HepG2 (cell line): ENCODE results near the gene ACAP1. TPM values are rescaled to one million over a fixed set of nuclear protein-coding genes. Genes with fewer than 3 reads are reported as not detected.
A peak's percentile ranks its signal among the peaks of the same experiment; 100 is the strongest.

Experiments
- ERF ChIP-seq: IDR thresholded peaks from 2 replicates; pipeline ENCODE4 v1.6.1; 2018; ENCODE audit warnings: missing biosample characterization, missing genetic modification reagents
- LCORL ChIP-seq, 2 experiments: fragments of 450-650 bp in 1 of 2; sonication (generic) in 1 of 2; formaldehyde crosslinking in 1 of 2; IDR thresholded peaks; 2 replicates each; pipeline versions ENCODE4 v1.5.0 to v1.6.1; 2017 to 2020; ENCODE audit warnings: antibody characterized with exemption in 1 of 2, missing genetic modification reagents in 1 of 2
- MBD4 ChIP-seq: IDR thresholded peaks from 2 replicates; pipeline ENCODE4 v1.6.1; 2012; ENCODE audit warnings: low read length, inconsistent platforms, borderline replicate concordance
- PLSCR1 ChIP-seq: sonication (generic); formaldehyde crosslinking; IDR thresholded peaks from 2 replicates; pipeline ENCODE4 v1.5.0; 2020; ENCODE audit warnings: missing genetic modification reagents, mild to moderate bottlenecking, borderline replicate concordance
- RBFOX2 ChIP-seq: fragments of 200-400 bp; formaldehyde crosslinking; IDR thresholded peaks from 2 replicates; pipeline ENCODE4 v1.6.1; 2017; ENCODE audit warnings: low read depth, mild to moderate bottlenecking, low read length
- SNAPC2 ChIP-seq: sonication (generic); formaldehyde crosslinking; IDR thresholded peaks from 2 replicates; pipeline ENCODE4 v1.8.1; 2022; ENCODE audit warnings: mild to moderate bottlenecking, missing genetic modification reagents
- TEAD3 ChIP-seq: optimal IDR thresholded peaks from 2 replicates; pipeline ENCODE3; 2016; ENCODE audit warnings: borderline replicate concordance
- ZNF18 ChIP-seq: sonication (generic); formaldehyde crosslinking; IDR thresholded peaks from 2 replicates; pipeline ENCODE4 v1.8.0; 2022; ENCODE audit warnings: mild to moderate bottlenecking, missing genetic modification reagents; ENCODE audit not compliant: insufficient replicate concordance
- ZNF557 ChIP-seq: sonication (generic); formaldehyde crosslinking; IDR thresholded peaks from 2 replicates; pipeline ENCODE4 v1.4.0; 2020; ENCODE audit warnings: missing genetic modification reagents
- ZSCAN29 ChIP-seq: sonication (generic); formaldehyde crosslinking; conservative IDR thresholded peaks from 2 replicates; pipeline ENCODE4 v1.4.0; 2020; ENCODE audit warnings: mild to moderate bottlenecking, missing genetic modification reagents
- polyA plus RNA-seq, 8 experiments: library from polyadenylated mRNA; depleted of rRNA in 3 of 8; stranded (reverse) in 7 of 8; unstranded in 1 of 8; fragments of >200 nt; fragmentation: Illumina TruSeq in 4 of 8; extraction: Trizol in 4 of 8; gene quantifications; 2 replicates each; pipeline versions ENCODE4 v1.2.1 to v1.2.3, GENCODE V29; 2011 to 2016; ENCODE audit warnings: low read depth in 4 of 8, missing spikeins in 1 of 8, mixed read lengths in 1 of 8; ENCODE audit not compliant: insufficient read depth in 1 of 8
- total RNA-seq, 5 experiments: library from RNA; depleted of rRNA; stranded (reverse); fragments of >200 nt; fragmentation: Illumina TruSeq; extraction: Trizol; gene quantifications; 2 replicates each; pipeline ENCODE4 v1.2.3, GENCODE V29; 2016; ENCODE audit warnings: low read depth in 1 of 5
- TF ChIP-seq, protein P1 (sequence below): sonication (generic); formaldehyde crosslinking; conservative IDR thresholded peaks from 2 replicates; pipeline ENCODE4 v1.4.0; 2020; ENCODE audit warnings: missing genetic modification reagents
- TF ChIP-seq, protein P2 (sequence below): sonication (generic); formaldehyde crosslinking; IDR thresholded peaks from 2 replicates; pipeline ENCODE4 v1.8.1; 2023; ENCODE audit warnings: mild to moderate bottlenecking, missing genetic modification reagents
- TF ChIP-seq, protein P3 (sequence below): sonication (generic); formaldehyde crosslinking; IDR thresholded peaks from 2 replicates; pipeline ENCODE4 v1.4.0; 2020; ENCODE audit warnings: missing genetic modification reagents
- TF ChIP-seq, protein P4 (sequence below): sonication (generic); formaldehyde crosslinking; IDR thresholded peaks from 2 replicates; pipeline ENCODE4 v1.9.0; 2021; ENCODE audit warnings: missing genetic modification reagents, borderline replicate concordance
- TF ChIP-seq, protein P5 (sequence below), 2 experiments: fragments of 450-650 bp in 1 of 2; sonication (generic) in 1 of 2; formaldehyde crosslinking; IDR thresholded peaks; 2 replicates each; pipeline versions ENCODE4 v1.5.0 to v1.8.0; 2020 to 2022; ENCODE audit warnings: mild to moderate bottlenecking in 1 of 2, missing genetic modification reagents in 1 of 2

The ACAP1 gene
- total and polyA plus RNA-seq, 2 of the 13 experiments (the other 11 are each of a cell fraction or from before 2014, with no cell fraction given): 1.3 to 2.5 TPM

DNA sequence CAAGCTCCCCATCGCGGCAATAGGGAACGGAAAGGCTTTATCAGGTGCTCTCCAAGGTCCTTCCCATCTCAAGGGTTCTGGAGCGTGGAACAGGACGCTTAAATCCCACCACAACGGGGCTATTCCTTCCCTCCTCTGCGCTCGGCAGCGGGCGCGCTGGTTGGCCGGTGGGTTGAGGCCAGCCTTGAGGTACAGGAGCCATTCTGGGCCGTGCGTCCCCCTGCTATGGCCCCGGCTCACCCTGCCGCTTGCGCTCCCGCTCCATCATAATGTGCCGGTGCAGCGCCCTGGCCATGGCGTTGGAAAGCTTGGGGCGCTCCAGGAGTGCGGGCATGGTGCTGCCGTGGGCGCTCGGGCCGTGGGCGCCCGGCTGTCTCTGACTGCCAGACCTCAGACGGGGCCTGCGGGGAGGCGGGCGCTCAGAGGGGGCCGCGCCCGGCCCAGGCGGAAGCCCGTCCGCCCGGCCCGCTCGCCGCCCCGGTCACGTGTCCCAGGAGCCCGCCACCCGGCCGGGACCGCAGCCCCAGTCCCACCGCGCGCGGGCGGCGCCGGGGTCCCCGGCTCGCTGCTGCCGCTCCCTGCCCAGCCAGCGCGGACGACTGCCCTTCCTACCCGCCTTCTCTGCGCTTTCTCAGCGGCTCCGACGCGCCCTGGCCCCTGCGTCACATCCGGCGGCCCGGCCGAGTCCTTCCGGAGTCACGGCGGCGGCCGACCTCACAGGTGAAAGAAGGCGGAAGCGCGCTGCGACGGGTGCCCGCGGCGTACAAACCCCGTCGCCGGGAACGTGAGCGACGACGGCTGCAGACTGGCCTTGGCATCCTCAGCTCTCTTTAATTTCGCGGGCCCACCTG is 21.4 kb upstream of the ACAP1 start, which contains the start of gene GPS2 (continued):
- TF ChIP-seq, protein P1, sequence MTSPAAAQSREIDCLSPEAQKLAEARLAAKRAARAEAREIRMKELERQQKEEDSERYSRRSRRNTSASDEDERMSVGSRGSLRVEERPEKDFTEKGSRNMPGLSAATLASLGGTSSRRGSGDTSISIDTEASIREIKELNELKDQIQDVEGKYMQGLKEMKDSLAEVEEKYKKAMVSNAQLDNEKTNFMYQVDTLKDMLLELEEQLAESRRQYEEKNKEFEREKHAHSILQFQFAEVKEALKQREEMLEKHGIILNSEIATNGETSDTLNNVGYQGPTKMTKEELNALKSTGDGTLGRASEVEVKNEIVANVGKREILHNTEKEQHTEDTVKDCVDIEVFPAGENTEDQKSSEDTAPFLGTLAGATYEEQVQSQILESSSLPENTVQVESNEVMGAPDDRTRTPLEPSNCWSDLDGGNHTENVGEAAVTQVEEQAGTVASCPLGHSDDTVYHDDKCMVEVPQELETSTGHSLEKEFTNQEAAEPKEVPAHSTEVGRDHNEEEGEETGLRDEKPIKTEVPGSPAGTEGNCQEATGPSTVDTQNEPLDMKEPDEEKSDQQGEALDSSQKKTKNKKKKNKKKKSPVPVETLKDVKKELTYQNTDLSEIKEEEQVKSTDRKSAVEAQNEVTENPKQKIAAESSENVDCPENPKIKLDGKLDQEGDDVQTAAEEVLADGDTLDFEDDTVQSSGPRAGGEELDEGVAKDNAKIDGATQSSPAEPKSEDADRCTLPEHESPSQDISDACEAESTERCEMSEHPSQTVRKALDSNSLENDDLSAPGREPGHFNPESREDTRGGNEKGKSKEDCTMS (CRISPR knock-in tag): no peak
- TF ChIP-seq, protein P2, sequence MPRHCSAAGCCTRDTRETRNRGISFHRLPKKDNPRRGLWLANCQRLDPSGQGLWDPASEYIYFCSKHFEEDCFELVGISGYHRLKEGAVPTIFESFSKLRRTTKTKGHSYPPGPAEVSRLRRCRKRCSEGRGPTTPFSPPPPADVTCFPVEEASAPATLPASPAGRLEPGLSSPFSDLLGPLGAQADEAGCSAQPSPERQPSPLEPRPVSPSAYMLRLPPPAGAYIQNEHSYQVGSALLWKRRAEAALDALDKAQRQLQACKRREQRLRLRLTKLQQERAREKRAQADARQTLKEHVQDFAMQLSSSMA: peak; percentile 65
- TF ChIP-seq, protein P3, sequence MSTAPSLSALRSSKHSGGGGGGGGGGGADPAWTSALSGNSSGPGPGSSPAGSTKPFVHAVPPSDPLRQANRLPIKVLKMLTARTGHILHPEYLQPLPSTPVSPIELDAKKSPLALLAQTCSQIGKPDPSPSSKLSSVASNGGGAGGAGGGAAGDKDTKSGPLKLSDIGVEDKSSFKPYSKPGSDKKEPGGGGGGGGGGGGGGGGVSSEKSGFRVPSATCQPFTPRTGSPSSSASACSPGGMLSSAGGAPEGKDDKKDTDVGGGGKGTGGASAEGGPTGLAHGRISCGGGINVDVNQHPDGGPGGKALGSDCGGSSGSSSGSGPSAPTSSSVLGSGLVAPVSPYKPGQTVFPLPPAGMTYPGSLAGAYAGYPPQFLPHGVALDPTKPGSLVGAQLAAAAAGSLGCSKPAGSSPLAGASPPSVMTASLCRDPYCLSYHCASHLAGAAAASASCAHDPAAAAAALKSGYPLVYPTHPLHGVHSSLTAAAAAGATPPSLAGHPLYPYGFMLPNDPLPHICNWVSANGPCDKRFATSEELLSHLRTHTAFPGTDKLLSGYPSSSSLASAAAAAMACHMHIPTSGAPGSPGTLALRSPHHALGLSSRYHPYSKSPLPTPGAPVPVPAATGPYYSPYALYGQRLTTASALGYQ (CRISPR knock-in tag): peak; percentile 55; the same call in 1 of the 2 replicates
- TF ChIP-seq ZNF557 (CRISPR knock-in tag) (0 out of 2 replicates have a peak, but pooled peaks have one; percentile 53), ZNF18 (no peak), LCORL (IDR thresholded peaks at IDR 0.05) (no peak), LCORL (CRISPR knock-in tag; IDR thresholded peaks at IDR 0.05) (no peak), TEAD3 (CRISPR knock-in tag) (peak; percentile 81), RBFOX2 (peak; percentile 97), ZSCAN29 (peak; percentile 52; the same call in 1 of the 2 replicates), ERF (CRISPR knock-in tag) (peak; percentile 90), SNAPC2 (peak; percentile 66), MBD4 (no peak), PLSCR1 (CRISPR knock-in tag) (no peak)
- TF ChIP-seq, protein P4, sequence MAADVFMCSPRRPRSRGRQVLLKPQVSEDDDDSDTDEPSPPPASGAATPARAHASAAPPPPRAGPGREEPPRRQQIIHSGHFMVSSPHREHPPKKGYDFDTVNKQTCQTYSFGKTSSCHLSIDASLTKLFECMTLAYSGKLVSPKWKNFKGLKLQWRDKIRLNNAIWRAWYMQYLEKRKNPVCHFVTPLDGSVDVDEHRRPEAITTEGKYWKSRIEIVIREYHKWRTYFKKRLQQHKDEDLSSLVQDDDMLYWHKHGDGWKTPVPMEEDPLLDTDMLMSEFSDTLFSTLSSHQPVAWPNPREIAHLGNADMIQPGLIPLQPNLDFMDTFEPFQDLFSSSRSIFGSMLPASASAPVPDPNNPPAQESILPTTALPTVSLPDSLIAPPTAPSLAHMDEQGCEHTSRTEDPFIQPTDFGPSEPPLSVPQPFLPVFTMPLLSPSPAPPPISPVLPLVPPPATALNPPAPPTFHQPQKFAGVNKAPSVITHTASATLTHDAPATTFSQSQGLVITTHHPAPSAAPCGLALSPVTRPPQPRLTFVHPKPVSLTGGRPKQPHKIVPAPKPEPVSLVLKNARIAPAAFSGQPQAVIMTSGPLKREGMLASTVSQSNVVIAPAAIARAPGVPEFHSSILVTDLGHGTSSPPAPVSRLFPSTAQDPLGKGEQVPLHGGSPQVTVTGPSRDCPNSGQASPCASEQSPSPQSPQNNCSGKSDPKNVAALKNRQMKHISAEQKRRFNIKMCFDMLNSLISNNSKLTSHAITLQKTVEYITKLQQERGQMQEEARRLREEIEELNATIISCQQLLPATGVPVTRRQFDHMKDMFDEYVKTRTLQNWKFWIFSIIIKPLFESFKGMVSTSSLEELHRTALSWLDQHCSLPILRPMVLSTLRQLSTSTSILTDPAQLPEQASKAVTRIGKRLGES: 0 out of 2 replicates have a peak, but pooled peaks have one; percentile 23
- TF ChIP-seq, protein P5, sequence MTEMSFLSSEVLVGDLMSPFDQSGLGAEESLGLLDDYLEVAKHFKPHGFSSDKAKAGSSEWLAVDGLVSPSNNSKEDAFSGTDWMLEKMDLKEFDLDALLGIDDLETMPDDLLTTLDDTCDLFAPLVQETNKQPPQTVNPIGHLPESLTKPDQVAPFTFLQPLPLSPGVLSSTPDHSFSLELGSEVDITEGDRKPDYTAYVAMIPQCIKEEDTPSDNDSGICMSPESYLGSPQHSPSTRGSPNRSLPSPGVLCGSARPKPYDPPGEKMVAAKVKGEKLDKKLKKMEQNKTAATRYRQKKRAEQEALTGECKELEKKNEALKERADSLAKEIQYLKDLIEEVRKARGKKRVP (CRISPR knock-in tag; IDR thresholded peaks at IDR 0.05): peak in 1 of 2 experiments; percentile 65; a peak in 1 of 4 replicates
